Coronary artery (tissue), 2 donors: Measurements from ENCODE around the gene ECEL1.

Experiments
- DNase-seq: peaks from one replicate; pipeline ENCODE4 v3.0.0-alpha.2; 2017; ENCODE audit warnings: low spot score
- H3K27ac ChIP-seq, 2 donors: fragments of 200-600 bp; sonication (generic); one replicate each; pipeline ENCODE4 v1.5.1; 2016 to 2019
- H3K4me3 ChIP-seq: fragments of 200-600 bp; sonication (generic); 2 replicates; pipeline ENCODE4 v1.5.1; 2016; ENCODE audit warnings: mild to moderate bottlenecking, moderate library complexity
- TF ChIP-seq, protein P1 (sequence below): fragments of 200-600 bp; sonication (generic); IDR thresholded peaks from one replicate; pipeline ENCODE4 v1.5.1; 2019; ENCODE audit warnings: antibody characterized with exemption

The ECEL1 gene

DNA sequence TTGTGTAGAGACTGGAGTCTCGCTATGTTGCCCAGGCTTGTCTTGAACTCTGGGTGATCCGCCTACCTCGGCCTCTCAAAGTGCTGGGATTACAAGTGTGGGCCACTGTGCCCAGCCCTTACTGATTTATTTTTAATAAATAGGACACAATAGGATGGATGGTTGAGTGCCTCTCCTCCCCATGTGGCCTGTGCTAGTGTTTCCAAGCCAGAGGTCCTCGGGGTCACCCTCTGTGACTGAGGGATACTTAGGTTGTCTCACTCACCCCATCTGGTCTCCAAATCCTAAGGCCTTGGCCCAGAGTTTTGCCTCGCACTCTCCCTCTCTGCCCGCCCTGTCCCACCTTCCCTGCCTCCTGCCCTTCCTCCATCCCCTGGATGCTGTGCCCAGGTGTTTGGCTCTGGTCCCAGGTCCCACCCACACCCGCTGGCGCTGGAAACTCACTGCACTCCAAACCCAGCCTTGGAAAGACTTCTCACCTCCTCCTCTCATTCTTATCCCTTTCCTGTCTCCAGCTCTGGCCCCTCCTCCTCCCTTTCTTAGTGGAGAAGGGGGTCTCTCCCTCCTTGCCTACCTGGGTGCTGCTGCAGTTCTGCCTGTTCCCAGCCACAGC, 4.7 kb upstream of the ECEL1 start:
- H3K4me3 ChIP-seq, result no peak overlapping the region
- DNase-seq, result no peak
- H3K27ac ChIP-seq, result no peak overlapping the region
- TF ChIP-seq, protein P1, sequence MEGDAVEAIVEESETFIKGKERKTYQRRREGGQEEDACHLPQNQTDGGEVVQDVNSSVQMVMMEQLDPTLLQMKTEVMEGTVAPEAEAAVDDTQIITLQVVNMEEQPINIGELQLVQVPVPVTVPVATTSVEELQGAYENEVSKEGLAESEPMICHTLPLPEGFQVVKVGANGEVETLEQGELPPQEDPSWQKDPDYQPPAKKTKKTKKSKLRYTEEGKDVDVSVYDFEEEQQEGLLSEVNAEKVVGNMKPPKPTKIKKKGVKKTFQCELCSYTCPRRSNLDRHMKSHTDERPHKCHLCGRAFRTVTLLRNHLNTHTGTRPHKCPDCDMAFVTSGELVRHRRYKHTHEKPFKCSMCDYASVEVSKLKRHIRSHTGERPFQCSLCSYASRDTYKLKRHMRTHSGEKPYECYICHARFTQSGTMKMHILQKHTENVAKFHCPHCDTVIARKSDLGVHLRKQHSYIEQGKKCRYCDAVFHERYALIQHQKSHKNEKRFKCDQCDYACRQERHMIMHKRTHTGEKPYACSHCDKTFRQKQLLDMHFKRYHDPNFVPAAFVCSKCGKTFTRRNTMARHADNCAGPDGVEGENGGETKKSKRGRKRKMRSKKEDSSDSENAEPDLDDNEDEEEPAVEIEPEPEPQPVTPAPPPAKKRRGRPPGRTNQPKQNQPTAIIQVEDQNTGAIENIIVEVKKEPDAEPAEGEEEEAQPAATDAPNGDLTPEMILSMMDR, result no peak

DNA sequence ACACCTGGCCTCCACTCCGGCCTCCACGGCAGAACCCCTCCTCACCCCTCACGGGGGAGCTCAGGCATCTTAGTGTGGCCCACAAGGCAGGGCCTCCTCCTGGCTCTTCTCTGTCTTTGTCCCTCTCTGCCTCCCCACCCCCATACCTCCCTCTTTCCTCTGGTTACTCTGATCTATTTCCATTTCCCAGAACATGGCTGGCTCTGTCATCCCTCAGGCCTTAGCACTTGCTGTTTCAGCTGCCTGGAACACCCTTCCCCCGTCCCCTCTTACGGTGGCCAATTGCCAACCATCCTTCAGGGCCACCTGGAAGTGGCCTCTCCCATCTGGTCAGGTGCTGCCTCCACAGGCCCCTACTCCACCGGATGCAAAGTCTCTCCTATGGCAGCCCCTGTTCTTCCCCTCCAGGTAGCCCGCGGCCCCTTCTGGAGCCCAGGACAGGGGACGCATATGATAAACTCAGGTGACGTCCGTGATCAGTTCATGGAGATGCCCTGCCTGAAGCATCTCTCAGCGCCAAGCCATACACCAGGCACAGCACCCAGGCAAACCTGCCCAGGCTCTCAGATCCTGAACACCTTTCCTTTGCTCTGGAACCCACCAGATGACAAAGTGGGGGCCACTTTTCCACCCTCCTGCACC, 3.6 kb upstream of the ECEL1 start:
- TF ChIP-seq, protein P1, result no peak
- Histone ChIP-seq H3K4me3 (no peak overlapping the region), H3K27ac (no peak overlapping the region)
- DNase-seq, result no peak

DNA sequence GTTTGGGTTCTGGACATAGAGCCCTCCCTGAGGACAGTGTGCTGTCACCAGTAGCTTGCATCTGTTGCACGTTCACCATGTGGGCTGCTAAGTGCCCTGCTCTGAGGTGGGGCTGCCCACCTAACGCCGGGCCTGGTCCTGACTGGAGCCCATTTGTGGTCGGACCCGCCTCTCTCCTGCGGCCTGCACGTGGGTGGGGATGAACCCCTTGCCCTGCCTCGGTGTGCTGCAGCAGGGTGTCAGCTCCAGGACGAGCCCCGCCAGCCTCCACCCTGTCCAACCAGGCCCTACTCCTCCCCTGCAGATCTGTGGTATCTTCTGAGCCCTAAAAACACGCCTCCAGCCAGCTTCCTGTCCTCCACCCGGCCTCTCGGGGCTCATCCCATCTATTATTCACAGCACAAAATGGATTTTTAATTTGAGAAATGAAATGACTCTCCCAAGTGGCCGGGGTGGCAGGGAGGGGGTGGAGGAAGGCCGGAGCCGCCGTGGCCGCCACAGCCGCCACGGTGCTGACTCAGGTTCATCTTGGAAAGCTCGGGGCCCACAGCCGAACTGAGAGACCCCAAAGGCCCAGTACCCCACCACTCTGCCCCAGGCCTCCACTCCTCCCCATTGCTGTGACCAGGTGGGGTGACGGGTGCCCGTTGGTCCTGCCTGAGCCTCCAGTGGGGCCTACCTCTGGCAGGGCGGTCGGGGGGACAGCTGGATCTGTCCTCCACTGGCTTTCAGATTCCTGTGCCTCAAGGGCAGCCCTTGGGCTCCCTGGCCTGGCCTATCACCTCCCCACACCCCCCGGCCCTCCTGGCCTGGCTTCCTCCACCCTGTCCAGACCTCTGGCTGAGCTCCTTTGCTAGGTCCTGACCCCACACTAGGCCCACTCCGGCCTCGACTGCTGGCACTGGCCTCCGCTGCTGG, 2.8 kb upstream of the ECEL1 start:
- TF ChIP-seq, protein P1, result no peak
- DNase-seq, result no peak
- Histone ChIP-seq H3K4me3 (no peak overlapping the region), H3K27ac (no peak overlapping the region)

DNA sequence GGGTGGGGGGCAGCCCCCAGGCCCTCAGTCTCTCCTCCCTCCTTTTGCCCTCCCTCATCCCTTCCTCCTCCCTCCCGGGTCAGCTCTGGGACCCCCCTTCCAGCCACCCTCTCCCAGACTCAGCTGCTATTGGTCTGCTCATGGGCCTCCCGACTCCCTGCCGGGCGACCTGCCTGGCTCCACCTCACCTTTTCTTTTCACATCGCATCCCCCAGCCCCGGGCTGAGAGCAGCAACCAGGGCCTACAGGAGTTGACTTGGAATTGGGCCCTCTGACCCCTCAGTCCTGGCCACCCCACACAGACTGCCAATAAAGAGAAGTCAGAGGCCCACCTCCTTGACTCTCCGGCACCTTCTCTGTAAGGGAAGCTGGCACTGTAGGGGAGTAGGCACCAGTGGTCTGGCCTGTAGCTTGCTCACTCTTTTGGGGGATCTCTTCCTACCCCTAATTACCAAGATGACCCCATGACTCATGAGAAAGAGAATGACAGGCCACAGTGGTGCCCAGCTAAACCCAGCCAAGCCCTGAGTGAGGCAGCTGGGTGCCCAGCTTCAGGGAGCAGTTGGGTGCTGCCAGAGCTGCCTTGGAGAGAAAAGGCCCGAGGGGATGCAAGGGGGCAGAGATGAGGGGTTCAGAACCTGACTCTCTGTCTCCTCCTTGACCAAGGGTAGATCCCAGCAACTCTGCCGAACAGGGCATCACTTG, 2.0 kb upstream of the ECEL1 start:
- Histone ChIP-seq H3K27ac (no peak overlapping the region), H3K4me3 (no peak overlapping the region)
- no peak for DNase-seq
- TF ChIP-seq, protein P1, result no peak

GRCh38 chr2:232488721-232489300, 1.2 kb upstream of the ECEL1 start:
- no peak for DNase-seq
- no peak overlapping the region for H3K4me3 ChIP-seq
- H3K27ac ChIP-seq, result no peak overlapping the region
- TF ChIP-seq, protein P1, result no peak

- H3K4me3 ChIP-seq, result no peak overlapping the region
- H3K27ac ChIP-seq, result no peak overlapping the region
- TF ChIP-seq, protein P1, result no peak
- DNase-seq, result no peak
Observed at GRCh38 chr2:232488097-232488711, 570 bp upstream of the ECEL1 start.
